HG02870 (cell line): ENCODE data around the gene CLSTN1.
"Not testable (repeated sequence)": the region's sequence is repeated elsewhere in the genome, so short reads cannot be mapped to it uniquely, and the experiment has no call there.

ENCODE experiments used
- ATAC-seq: cut with Tn5 transposase; IDR thresholded peaks from one replicate; pipeline ENCODE4 v1.9.1; 2021; ENCODE audit warnings: mild to moderate bottlenecking, moderate library complexity; ENCODE audit not compliant: unreplicated experiment

The CLSTN1 gene

DNA sequence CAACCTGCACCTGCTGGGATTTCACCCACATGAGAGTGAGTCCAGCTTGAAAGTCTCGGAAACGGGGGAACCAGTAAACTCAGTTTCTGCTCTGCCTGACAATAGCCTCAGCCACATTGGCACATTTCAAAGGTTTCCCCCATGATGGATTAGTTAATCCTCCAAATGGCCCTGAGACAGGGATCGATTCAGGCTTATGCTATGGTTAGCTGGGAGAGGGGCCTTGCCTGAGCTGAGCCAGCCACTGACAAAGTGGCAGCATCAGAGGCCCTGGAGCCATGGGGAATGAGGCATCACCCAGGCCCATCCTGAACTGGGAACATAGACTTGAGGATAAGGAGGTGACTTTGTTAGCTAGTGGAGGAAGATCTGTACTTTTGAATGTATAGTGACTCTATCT is 2.9 kb upstream of the CLSTN1 start:
- ATAC-seq = no peak

DNA sequence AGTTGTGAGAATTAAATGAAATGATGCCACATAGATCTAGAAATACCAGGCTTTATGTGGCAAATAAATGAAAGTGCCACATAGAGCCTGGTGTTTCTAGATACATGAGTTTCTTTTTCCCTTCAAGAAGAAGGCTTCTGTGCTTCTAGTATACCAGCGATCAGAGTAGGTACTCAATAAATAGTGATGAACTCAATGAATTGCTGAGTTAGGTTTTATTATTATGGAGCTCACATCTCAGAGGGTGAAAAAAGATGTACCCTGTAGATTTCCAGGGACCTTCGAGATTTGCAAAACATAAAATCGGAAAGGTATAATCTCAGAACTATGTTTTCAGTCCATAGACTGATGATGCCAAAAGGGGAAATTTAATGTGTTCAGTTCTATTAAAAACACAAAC is 2.3 kb upstream of the CLSTN1 start:
- ATAC-seq = no peak

DNA sequence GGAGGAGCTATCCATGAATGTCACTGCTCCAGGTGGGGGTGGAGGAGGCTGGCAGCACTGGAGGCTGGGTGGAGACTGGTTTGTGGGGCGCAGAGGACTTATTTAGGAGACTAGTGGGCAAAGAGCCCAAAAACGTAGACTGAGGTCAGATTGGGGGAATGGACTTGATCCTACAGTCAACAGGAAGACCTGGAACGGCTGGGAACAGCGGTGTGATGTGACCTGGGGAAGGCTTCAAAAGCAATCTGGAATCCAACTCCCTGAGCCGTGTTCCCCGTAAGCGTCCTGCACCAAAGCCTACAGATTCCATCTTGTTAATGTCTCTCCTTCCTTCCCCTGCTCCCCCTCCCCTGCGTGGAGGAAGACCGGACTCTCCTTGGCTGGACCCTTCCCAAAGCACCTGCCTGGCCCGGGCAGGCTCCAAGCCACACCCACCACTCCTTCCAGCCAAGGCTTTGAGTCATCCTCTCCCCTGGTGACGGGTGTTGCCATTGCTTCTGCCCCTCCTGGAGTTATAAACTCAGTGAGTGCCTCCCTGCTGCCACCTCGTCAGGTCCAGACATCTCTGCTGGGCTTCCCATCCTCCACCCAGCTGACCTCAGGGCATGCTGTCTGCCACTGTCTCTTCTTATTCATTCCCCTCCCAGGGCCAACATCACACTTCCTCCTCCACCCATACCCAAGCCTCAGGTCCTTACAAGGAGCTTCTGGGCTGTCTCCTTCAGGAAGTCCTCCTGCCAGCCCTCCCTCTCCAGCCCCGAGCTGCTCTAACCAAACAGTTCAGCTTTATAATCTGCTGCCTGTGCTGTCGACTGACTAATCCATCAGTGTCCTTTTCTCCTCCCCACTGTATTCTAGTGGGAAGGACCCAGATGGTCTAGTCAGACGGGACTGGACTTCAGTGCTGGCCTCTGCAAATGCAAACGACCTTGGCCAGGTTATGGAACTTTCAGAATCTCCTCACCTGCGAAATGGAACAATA is 1.6 kb upstream of the CLSTN1 start:
- no peak for ATAC-seq

DNA sequence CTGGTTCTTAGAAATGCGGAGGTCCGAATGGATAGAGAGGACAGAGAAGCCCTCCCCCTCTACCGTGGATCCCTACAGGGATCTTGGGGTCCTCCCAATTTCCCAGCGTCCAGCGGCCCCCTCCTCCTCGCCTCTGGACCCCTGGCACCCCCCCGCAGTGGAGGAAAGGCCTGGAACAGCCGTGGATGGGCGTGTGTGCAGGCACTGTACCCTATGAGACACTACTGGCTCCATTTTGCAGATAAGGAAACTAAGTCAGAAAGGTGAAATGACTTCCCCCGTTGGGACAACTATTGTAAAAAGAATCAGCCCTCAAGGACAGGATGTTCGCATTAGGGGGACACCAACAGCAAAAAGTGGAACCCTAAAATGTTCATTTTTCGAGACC is 931 bp upstream of the CLSTN1 start:
- ATAC-seq = no peak

DNA sequence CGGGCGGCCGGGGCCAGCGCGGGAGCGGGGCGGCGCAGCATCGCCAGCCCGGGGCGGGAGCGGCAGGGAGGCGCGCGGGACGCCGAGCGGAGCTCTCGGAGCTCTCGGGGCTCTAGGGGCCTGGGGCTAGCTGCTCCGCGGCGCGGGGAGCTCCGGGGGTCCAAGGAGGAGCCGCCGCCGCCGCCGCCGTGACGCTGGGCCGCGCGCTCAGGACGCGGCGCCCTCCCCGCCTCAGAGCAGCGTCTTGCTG is 147 bp downstream of the CLSTN1 start:
- ATAC-seq = no peak

DNA sequence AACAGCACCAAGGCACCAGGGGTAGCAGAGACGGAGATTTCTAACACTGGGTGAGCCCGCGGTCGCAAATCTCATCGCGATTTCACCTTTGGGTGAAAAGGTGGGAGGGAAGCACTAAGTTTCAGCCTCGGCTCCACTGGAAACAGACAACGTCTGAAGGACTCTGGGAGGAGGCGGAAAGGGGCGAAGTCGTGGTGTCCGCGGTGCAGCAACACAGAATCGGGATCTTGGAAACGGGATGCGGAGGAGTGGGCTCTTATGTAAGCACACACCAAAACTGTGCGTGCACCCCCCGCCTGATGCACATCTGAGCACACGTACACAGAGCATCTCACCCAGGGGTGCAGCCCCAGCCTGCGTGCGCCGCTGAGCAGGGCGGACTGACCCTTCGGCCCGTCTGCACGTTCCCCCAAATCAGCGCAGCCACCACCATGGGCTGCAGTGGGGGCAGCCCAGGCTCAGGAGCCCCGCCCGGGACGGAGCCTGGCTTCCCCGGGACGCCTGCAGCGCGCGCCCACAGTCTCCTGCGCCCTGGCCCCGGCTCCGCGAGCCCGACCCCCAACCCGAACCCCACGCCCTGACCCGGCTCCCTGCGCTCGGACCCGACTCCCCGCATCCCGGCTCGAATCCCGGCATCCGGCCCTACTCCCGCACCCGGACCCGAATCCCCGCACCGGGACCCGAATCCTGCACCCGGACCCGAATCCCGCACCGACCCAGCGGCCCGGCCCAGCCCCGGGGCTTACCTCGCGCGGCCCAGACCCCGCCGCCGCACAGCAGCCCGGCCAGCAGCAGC is 670 bp downstream of the CLSTN1 start:
- no peak for ATAC-seq

DNA sequence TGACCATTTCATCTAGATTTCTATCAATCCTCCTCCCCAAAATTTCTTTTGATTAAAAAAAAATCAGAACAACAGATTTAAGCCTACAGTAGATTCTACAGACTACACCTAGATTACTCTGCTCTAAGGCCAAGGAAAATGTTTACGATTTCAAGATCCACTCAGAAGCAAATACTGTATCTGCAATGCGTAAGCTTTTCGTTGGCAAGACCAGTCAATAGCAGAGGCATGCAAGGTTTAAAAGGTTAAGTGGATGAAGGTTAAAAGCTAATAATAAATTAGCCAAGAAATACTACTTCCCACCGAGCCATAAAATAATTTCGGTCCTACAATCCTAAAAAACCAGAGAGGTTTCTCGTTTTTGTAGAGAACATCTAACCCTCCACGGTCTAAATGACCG is 1.3 kb downstream of the CLSTN1 start:
- ATAC-seq = no peak

DNA sequence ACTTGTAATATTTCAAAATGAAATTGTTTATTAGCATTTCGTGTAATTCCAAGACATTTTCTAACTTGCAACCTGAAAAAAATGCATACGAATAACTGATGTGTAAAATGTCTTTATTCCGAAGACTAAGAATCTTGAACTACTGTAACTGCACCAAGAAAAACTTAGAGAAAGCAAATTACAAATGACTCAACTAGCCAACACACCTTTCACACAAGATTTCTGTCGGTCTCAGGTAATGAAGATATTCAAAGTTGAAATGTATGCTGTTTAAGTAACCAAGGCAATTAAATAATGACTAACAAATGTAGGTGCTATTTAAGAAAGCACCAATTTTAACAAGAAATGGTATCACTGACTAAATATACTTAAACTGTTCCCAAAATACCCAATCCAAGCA is 2.1 kb downstream of the CLSTN1 start:
- ATAC-seq = no peak

DNA sequence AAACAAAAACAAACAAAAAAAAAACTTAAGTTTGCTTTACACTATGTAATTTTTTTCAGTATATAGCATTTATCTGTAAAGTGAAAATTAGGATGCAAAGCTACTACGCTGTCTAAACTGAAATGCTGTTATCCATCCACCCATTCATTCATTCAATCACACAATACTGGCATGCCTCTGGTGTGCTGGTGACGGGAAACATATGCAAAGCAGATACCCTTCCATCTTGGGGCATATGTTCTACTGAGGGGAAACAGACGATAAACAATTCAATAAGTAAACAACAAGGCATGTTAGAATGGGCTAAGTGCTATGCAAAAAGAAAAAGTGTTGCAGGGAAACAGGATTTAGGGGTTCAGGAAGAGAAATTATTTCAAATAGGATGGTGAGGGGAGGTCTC is 3.2 kb downstream of the CLSTN1 start:
- no peak for ATAC-seq

DNA sequence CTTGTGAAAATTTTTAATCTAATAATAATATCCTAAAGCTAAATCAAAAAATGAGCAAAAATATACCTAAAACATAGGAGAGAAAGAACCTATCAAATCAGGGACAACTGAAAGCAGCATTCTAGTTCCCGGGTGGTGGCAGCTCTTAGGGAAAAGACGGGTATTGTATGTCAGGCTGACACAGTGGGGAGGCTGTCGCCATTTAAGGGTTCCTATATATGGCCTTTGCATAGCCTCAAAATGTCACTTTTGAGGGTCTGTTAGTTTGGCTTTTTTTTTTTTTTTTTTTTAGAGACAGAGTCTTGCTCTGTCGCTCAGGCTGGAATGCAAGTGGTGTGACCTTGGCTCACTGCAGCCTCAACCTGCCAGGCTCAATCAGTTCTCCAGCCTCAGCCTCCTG is 6.0 kb downstream of the CLSTN1 start:
- ATAC-seq = no peak

DNA sequence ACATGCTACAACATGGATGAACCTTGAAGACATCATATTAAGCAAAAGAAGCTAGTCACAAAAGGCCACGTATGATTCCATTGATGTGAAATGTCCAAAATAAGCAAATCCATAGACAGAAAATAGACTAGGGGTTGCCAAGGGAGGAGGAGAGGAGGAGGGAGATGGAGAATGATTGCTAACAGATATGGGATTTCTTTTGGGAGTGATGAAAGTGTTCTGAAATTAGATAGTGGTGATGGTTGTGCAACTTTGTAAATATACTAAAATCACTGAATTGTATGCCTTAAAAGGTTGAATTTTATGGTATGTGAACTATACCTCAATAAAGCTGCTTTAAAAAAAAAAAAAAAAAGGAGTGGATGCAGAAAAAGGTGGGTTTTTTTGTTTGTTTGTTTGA is 7.6 kb downstream of the CLSTN1 start:
- ATAC-seq = no peak

DNA sequence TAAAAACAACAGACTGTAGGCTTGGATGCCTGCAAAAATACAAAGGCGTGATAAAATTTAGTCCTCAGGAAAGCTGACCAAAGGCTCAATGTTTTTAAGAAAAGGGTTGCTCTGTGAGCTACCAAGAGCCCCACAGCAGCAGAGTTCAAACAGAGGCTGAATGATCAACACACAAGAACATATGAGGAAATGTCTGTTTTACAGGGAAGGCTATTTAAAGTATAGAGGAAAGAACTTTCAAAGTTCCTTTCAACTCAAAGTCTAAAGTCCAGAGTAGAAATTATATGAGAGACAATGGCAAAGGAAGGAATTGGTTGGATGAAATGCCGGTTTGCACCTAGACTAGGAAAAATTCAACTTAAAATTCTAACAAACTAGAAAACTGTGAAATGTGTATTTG is 8.6 kb downstream of the CLSTN1 start:
- ATAC-seq = no peak

DNA sequence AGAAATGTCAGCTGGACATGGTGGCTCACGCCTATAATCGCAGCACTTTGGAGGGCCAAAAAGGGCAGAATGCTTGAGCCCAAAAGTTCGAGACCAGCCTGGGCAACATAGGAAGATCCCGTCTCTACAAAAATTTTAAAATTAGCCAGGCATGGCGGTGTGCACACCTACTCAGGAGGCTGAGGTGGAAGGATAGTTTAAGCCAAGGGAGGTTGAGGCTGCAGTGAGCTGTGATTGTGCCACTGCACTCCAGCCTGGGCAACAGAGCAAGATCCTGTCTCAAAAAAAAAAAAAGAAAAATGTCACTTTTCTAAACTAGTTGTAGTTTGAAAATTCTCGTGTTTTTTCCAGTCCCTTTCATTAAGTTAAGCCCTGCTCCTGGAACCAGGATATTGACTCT is 9.1 kb downstream of the CLSTN1 start:
- no peak for ATAC-seq

DNA sequence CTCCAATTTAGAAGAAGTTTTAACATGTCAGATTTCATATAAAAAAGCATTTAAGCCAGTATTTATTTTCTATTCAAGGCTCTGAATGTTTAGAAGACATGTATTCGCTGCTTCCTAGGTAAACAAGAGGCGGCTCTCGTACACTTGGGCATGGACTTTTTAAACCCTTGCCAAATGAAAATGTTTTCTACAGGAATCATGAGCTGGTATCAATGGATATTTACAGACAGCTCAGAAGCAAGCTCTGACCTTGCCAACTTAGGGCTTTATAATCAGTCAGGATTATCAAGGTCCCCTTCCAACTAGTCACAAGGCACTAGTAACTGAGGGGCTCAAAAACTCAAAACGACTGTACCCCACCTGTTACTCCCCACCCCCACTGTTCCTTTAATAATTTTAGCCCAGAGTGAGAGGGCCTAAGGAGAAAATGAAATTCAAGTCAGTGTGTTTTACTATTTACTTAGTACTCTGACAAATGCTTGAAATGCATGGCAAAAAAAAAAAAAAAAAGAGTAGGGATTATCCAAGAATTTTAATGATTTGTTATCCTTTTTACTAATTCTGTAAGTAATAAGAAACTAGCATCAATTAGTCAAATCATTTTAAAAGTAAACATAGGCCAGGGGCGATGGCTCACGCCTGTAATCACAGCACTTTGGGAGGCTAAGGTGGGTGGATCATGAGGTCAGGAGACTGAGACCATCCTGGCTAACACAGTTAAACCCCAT is 12.4 kb downstream of the CLSTN1 start:
- ATAC-seq = no peak

DNA sequence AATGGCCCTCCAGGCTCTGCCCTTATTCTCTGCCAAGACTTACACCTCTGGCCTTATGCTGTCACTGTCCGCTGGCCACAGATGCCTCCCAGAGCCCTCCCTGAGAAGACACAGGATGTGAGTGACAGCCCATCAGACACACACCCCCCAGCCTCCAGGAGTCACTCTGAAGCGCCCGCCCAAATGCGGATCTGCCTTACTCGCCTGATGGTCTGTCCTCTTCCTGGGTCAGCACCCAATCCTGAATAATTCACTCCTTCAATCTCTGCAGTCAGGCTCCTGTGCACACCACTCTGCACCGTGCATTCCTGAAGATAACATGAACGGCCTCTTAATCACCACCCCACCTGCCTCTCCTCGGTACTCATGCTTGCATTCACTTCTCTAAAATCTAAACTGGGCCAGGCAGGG is 14.7 kb downstream of the CLSTN1 start:
- no peak for ATAC-seq

DNA sequence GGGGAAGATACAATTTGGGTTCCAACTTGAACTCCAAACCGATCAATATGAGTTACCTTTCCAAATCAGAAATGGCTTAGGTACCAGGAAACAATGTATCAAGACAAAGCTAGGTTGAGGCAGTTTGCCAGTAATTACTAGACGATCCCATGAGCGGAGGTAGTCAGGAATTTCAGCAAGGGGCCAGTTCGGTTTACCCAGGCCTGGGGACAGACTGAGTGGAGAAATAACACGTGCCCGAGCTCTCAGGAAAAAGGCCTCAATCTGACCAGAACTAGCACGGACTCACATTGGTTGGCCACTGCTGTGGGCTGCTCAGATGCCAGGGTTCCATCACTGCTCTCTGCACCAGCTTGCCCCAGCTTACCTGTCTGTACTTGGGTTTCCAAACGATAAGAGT is 15.3 kb downstream of the CLSTN1 start:
- no peak for ATAC-seq

DNA sequence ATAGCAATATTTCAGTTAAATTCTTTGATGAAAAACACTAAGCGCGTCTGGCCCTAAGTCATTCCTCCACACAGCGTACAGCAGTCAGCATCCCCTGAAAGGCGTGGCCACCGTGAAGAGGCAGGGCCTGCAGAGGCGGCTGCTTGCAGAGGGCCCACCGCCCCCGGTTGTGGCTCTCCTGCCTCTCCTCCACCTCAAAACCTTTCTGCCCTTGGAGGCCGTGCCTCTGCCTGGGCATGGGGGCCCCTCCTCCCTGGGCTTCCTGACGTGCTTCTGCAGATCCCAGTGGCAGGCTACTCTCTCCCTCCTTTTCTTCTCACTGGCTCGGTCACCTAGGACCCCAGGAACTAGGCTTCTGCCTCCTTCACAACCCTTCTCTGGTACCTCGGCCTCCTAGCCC is 16.2 kb downstream of the CLSTN1 start:
- no peak for ATAC-seq

DNA sequence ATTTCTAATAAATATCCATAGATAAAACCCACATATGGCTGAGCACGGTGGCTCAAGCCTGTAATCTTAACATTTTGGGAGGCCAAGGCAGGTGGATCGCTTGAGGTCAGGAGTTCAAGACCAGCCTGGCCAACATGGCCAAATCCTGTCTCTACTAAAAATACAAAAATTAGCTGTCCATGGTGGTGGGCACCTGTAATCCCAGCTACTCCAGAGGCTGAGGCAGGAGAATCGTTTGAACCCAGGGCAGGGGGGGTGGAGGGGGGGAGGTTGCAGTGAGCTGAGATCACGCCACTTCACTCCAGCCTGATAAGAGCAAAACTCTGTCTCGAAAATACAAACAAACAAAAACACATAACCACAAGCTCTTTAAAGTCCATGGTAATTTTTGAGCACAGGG is 17.8 kb downstream of the CLSTN1 start:
- ATAC-seq = not testable (repeated sequence)

DNA sequence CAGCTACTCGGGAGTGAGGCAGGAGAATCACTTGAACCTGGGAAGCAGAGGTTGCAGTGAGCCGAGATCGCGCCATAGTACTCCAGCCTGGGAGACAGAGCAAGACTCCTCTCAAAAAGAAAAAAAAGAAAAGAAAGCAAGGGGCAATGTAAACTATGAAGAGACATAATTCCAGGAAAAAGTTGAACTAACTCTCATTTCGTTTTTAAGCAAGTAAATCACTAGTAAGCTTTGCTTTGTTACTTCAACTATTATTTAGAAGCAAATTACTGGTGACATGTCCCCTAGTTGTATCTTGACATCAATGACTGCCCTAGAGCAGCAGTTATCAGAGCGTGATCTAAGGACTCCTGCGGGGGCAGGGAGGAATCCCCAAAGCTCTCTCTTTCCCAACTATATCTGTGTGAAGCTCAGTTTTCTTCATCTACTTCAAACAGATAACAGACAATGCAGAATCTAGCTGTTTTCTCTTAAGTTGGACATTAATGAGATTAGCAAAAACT is 18.7 kb downstream of the CLSTN1 start:
- no peak for ATAC-seq

DNA sequence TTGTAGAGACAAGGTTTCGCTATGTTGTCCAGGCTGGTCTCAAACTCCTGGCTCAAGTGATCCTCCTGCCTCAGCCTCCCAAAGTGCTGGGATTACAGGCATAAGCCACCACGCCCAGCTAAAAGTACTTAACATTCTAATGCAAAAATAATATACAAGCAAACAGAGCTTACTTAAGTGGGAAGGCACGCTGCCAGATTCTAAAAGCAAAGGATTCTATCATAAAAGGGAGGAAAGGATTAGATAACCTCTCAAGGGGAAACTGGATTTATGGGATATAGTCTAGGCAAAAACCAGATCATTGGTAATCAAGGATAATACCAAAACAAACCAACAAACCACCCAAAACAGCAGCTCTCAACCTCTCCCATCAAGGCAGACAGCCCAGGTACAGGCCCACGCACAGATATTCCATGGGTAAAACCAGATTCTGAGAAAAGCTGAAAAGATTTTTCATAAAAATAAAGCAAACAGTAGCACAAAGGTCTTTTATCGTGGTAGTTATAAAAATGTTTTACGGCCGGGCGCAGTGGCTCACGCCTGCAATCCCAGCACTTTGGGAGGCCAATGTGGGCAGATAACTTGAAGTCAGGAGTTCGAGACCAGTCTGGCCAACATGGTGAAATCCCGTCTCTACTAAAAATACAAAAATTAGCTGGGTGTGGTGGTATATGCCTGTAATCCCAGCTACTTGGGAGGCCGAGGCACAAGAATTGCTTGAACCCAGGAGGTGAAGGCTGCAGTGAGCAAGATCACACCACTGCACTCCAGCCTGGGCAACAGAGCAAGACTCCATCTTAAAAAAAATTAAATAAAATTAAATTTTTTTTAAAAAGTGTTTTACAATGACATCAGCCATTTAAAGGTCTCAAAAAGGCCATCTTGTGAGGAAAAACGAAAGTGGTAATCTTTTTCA is 20.5 kb downstream of the CLSTN1 start:
- ATAC-seq = not testable (repeated sequence)
